Measurements from ENCODE around the gene SH3D19. TPM values are rescaled to one million over a fixed set of nuclear protein-coding genes. Genes with fewer than 3 reads are reported as not detected.
A peak's percentile ranks its signal among the peaks of the same experiment; 100 is the strongest.

Gene SH3D19
- polyA plus RNA-seq, 3 donors: not detected

GRCh38 chr4:151153585-151153984 is 171.8 kb downstream of the SH3D19 start:
- Mint-ChIP-seq H3K4me1 (no peaks in the 10 kb centered on the region), H3K27ac (peak overlapping the region in 1 of 7 donors; percentile 25), H3K4me3 (no peak overlapping the region), H3K9me3 (peaks cover 0 to 1% (median 0%) of the 10 kb centered on the region in 7 donors), H3K36me3 (no peaks in the 10 kb centered on the region), H3K27me3 (ENCODE audit: low read depth in 3 of 3) (peaks cover 0 to 5% (median 2%) of the 10 kb centered on the region in 3 donors)
- no peak overlapping the region for H3K4me3 ChIP-seq (replicated peaks in 1 of 3; ENCODE audit: low read depth in 2 of 3, low read length in 3 of 3)
- H3K9ac ChIP-seq (ENCODE audit: insufficient read depth, low read length, poor library complexity, severe bottlenecking): no peak overlapping the region
- no CpG with 5 or more reads among the region's 2 CpGs for WGBS (ENCODE audit: insufficient coverage)
- H4K20me1 ChIP-seq (ENCODE audit: insufficient read depth, low read length): no peaks in the 10 kb centered on the region
- no peak for DNase-seq
- H3K4me2 ChIP-seq (replicated peaks; ENCODE audit: extremely low read depth, low read length, poor library complexity, severe bottlenecking): no peak overlapping the region
- intact Hi-C loops (cut with micrococcal nuclease): no loop called here
- H3K9me3 ChIP-seq (replicated peaks in 1 of 2; ENCODE audit: control insufficient read depth in 1 of 2, insufficient read depth in 1 of 2, low read length in 2 of 2): no peaks in the 10 kb centered on the region
- H2AFZ ChIP-seq (ENCODE audit: insufficient read depth, low read depth, low read length, poor library complexity, severe bottlenecking): no peak overlapping the region
- no peak for TF ChIP-seq CTCF (IDR thresholded peaks at IDR 0.05)
- H3K36me3 ChIP-seq (replicated peaks in 1 of 2; ENCODE audit: control insufficient read depth in 1 of 2, insufficient read depth in 2 of 2, low read length in 2 of 2): no peaks in the 10 kb centered on the region
- no peak overlapping the region for H3K27ac ChIP-seq (ENCODE audit: low read depth in 1 of 2, low read length in 2 of 2)
- H3K4me1 ChIP-seq (ENCODE audit: control insufficient read depth in 1 of 2, insufficient read depth in 2 of 2, low read length in 2 of 2): no peaks in the 10 kb centered on the region
- H3K79me2 ChIP-seq (ENCODE audit: insufficient read depth, low read length): no peaks in the 10 kb centered on the region
- H3K27me3 ChIP-seq (ENCODE audit: control insufficient read depth in 2 of 2, insufficient read depth in 2 of 2, low read length in 2 of 2): no peaks in the 10 kb centered on the region

DNA sequence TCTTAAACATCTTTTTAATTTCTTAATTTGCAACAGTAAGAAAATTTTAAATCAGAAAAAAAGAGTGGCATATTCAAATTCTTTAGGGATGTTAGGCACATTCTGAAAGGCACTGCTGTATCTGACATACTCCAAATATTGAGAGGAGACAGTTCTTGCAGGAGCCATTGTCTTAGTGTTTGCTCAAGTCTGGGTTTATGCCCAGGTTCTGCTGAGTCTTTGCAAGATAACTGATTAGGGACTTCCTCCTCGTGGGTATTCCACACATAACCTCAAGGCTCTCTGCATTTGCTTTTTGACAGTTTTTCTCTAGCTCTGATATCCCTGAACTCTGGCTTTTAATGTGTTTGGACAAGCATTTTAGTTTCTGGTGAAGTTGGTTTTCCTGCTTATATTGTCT is 173.4 kb downstream of the SH3D19 start:
- Mint-ChIP-seq H3K27me3 (ENCODE audit: low read depth in 3 of 3) (peaks cover 1 to 5% (median 2%) of the 10 kb centered on the region in 3 donors), H3K4me3 (no peak overlapping the region), H3K4me1 (no peaks in the 10 kb centered on the region), H3K9me3 (no peaks in the 10 kb centered on the region), H3K27ac (no peak overlapping the region), H3K36me3 (no peaks in the 10 kb centered on the region)
- no peaks in the 10 kb centered on the region for H4K20me1 ChIP-seq (ENCODE audit: insufficient read depth, low read length)
- no peak overlapping the region for H3K4me3 ChIP-seq (replicated peaks in 1 of 3; ENCODE audit: low read depth in 2 of 3, low read length in 3 of 3)
- H2AFZ ChIP-seq (ENCODE audit: insufficient read depth, low read depth, low read length, poor library complexity, severe bottlenecking): no peak overlapping the region
- H3K27me3 ChIP-seq (ENCODE audit: control insufficient read depth in 2 of 2, insufficient read depth in 2 of 2, low read length in 2 of 2): no peaks in the 10 kb centered on the region
- no peak for TF ChIP-seq CTCF (IDR thresholded peaks at IDR 0.05)
- no peak overlapping the region for H3K27ac ChIP-seq (ENCODE audit: low read depth in 1 of 2, low read length in 2 of 2)
- no peak overlapping the region for H3K9ac ChIP-seq (ENCODE audit: insufficient read depth, low read length, poor library complexity, severe bottlenecking)
- intact Hi-C loops (cut with micrococcal nuclease): no loop called here
- H3K4me1 ChIP-seq (ENCODE audit: control insufficient read depth in 1 of 2, insufficient read depth in 2 of 2, low read length in 2 of 2): no peaks in the 10 kb centered on the region
- no peaks in the 10 kb centered on the region for H3K79me2 ChIP-seq (ENCODE audit: insufficient read depth, low read length)
- H3K36me3 ChIP-seq (replicated peaks in 1 of 2; ENCODE audit: control insufficient read depth in 1 of 2, insufficient read depth in 2 of 2, low read length in 2 of 2): no peaks in the 10 kb centered on the region
- DNase-seq: no peak
- no peaks in the 10 kb centered on the region for H3K9me3 ChIP-seq (replicated peaks in 1 of 2; ENCODE audit: control insufficient read depth in 1 of 2, insufficient read depth in 1 of 2, low read length in 2 of 2)
- no peak overlapping the region for H3K4me2 ChIP-seq (replicated peaks; ENCODE audit: extremely low read depth, low read length, poor library complexity, severe bottlenecking)
- WGBS (ENCODE audit: insufficient coverage): no CpG with 5 or more reads among the region's 1 CpG

All from CD14-positive monocyte (primary cell).